Stimulated activated CD8-positive, alpha-beta memory T cell treated with anti-CD3 and anti-CD28 coated beads, Interleukin-4, amount 100 ng/mL, for 24 hours (primary cell): ENCODE results near the gene NMRK2.
"Not testable (repeated sequence)": the region's sequence is repeated elsewhere in the genome, so short reads cannot be mapped to it uniquely, and the experiment has no call there.

Experiments used
- DNase-seq: peaks from one replicate; pipeline ENCODE4 v3.0.0-alpha.2; 2020; ENCODE audit warnings: low read depth

Gene NMRK2

DNA sequence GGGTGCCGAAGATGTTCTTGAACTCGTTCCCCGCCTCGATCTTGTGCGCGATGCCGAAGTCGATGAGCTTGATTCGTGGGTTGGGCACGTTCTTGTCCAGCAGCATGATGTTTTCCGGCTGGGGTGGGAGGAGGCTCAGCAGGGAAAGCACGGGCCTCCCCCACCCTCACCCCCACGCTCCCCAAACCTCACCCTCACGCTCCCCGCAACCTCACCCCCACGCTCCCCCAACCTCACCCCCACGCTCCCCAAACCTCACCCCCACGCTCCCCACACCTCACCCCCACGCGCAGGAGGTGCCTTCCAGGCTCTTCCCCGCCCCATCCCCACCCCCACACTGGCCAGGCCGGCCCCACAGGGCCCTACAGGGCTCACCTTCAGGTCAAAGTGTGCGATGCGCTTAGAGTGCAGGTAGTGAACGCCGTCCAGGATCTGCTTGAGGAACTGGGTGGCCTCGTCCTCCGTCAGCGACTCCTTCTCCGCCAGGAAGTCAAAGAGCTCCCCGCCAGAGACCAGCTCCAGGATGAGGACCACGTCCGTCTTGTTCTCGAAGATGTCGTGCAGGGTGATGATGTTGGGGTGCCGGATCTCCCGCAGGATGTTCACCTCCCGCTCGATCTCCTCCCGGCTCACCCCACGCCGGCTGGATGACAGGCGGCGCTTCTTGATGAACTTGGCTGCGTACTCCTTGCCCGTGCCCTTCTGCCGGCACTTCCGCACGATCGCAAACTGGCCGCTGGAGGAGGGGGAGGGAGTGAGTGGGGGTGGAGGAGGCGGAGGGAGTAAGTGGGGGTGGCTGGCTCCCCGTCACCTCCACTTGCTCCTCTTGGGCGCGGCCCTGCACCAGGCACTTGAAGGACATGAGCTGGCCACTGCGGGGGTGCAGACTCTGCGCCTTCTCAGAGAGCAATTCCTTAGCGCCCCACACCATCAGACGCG lies 31.7 kb downstream of the NMRK2 start:
- no peak for DNase-seq

DNA sequence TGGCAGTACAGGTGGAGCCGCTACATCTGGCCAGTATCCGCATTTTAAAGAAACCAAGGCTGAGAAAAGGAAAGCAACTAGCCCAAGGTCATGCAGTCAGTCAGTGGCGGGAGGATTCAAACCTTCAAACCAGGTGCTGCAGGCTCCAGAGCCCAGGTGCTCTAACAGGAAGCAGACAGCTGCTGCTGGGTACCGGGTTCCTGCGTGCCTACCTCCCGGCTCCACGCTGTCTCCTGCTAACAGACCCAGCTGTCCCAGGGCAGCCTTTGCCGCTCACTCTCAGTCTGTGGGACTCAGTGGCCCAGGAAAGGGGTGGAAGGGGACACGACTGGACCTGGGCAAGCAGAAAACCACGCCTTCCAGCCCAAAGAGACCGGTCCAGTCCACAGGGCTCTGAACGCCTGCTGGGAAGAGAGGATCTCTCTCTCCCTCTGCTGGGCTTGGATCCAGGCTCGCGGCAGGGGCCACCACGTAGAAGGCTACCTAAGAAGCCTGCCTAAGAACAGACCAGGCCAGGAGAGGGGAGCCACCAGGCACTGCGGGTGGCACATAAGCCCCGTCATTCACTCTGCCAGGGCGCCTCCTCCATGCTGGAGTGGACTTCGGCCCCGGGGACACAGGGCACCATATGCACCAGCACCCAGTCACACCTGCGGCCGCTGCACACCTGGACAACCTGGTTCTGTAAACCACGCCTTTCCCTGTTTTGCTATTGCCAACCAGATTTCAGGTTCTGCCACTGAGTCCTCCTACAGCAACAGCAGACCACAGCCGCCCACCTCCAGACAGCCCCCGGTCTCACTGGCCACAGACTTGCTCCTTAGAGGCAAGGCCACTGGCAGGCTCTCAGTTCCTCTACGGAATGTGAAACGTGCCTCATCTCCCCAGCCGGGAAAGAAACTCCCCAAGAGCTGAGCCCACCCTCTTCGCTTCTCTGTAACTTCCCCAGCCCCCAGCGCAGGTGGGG lies 33.5 kb downstream of the NMRK2 start:
- DNase-seq = no peak

GRCh38 chr19:3967983-3968382 lies 35.1 kb downstream of the NMRK2 start:
- not testable (repeated sequence) for DNase-seq

DNA sequence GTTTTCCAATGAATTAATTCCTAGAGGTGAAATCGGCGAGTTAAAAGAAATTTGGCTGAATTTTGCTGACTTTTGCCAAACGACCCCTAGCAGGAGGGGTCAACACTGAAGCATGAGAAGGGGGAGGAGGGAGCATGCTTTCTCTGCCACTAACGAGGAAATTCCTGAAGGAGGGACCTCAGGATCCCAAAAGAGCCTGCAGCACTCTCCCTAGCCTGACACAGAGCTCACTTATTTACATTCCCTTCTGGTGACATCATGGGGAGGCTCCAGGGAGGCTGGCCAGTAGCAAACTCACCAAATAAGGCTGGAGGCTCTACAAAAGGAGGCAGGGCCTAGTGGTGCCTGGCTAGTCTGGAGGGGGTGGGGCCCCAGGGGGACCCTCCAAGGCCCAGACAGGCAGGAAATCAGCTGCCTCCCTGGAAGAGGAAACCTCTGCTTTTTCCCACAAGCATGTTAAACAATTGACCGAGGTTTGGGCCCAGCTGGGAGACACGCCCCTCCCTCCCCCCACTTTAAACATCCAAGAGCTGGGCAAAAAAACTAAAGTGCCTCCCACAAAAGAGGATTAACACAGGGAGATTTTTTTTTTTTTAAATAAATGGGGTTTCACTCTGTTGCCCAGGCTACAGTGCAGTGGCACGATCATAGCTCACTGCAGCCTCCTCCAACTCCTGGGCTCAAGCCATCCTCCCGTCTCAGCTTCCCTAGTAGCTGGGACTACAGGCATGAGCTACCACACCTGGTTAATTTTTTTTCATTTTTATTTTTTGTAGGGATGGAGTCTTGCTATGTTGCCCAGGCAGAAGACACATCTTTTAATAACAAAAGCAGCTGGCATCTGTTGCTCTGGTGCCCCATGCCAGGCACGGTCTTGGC lies 35.9 kb downstream of the NMRK2 start:
- DNase-seq = no peak

DNA sequence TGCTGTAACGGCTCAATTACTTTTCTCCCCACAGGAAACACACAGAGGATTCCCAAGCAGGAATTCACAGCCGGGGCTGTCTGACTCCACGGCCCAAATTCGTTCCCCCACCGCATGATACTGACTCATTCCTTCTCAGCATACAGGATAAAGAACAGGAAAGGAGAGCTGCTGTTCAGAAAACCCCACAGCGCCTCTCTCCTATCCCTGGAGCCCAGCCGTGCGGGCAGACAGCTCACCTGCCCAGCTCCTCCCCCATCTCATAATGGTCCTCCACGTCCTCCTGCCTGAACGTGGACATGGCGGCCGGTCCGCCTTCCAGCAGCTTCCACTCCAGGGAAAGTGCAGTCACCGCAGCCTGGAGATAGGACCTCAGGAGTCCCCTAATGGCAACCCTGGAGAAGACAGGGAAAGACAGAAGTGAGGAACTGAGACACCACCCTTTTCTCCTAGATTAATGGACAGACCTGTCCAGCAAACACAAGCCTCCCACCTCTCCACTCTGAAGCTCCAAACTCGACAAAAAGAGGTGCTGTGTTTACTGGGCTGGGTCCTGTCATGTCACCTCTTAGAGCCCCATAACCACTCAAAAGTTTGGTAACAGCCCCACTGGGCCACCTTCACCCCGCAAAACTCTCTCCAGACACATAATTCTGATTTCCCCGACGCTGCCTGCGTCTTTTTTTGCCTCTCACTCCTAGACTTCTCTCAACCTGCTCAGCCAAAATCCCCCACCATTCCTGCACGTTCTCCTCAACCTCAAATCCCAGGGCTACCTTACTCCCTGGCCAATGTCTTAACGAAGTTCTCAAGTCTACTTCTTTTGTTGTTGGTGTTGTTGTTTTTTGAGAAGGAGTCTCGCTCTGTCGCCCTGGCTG lies 36.8 kb downstream of the NMRK2 start:
- DNase-seq = no peak

- no peak for DNase-seq
These were observed 37.5 kb downstream of the NMRK2 start for GRCh38 chr19:3970313-3970807.

GRCh38 chr19:3970808-3971598 lies 38.1 kb downstream of the NMRK2 start, which contains the start of gene DAPK3:
TSS of gene DAPK3 (minus strand) at chr19:3971099. CDS start at chr19:3969735, 1,364 bp downstream.
- DNase-seq = peak; percentile 93

DNA sequence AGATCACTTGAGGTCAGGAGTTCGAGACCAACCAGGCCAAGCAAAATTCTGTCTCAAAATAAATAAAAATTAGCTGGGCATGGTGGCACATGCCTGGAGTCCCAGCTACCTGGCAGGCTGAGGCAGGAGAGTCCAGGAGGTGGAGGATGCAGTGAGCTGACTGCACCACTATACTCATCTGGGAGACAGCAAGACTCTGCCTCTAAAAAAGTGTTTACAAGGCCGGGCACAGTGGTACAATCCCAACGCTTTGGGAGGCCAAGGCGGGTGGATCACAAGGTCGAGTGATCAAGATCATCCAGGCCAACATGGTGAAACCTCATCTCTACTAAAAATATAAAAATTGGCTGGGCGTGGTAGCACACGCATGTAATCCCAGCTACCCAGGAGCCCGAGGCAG lies 42.3 kb downstream of the NMRK2 start:
- no peak for DNase-seq

- DNase-seq = no peak
These were observed 42.8 kb downstream of the NMRK2 start for GRCh38 chr19:3975637-3976087.

- DNase-seq = no peak
These were observed 43.8 kb downstream of the NMRK2 start for GRCh38 chr19:3976495-3977241.

GRCh38 chr19:3977242-3978143 lies 44.6 kb downstream of the NMRK2 start:
- DNase-seq = no peak

GRCh38 chr19:3978145-3978544 lies 45.3 kb downstream of the NMRK2 start:
- DNase-seq = no peak

DNA sequence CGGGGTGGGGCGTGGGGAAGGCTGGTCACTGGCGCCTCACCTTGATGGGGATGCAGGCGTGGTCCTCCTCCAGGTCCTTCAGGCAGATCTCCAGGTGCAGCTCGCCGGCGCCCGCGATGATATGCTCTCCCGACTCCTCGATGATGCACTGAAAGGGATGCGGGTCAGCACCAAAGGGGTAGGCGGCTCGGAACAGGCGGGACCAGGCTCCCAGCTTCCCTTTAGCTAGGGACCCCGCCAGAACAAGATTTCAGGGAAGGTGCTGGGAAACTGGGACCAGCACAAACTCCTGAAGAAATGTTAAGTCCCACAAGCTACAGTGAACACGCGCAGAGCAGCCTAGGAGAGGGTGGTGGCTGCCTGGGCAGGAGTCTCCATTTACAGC lies 46.4 kb downstream of the NMRK2 start:
- no peak for DNase-seq

- DNase-seq = no peak
These were observed 46.9 kb downstream of the NMRK2 start for GRCh38 chr19:3979674-3980352.

DNA sequence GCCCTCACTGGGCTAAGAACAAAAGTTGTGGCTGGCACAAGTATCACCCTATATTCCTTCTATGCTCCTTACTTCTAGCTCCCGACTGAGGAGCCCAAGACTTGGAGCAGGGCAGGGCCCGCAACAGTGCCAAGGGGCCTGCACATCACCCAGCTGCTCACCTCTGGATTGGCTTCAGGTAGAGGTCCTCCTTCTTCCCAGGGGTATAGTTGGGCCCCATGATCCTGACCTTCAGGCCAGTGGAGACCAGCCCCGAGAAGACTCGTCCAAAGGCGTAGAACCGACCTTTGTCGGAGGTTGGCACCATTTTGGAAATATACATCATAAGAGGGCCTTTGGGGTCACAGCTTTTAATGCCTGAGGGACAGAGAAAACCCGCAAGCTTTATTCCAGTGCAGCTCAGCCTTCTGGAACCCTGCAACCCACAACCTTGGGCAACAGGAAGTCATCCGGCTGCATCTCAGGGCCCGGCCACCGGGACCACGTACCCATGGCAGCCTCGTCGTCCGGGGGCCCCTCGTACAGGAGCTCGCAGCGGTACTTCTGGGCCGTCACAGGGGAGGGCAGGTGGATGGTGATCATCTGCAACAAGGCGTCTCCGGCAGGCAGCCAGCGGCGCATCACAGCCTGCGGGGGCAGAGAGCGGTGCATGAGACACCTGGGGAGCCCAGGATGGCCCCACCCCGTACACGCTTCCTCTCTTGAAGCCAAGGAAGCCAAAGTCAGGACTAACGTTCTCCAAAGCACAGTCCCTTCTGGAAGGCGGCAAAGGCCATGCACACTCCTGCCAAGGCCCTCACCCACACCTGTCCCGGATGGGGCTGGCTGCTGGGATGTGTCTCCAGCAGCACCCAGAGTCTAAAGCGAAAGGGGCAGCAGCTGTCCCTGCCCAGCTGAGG lies 47.7 kb downstream of the NMRK2 start:
- DNase-seq = no peak

GRCh38 chr19:3981373-3981735 lies 48.5 kb downstream of the NMRK2 start:
- DNase-seq = no peak
